GM18519 (cell line): Measurements from ENCODE around the gene BDNF.
A peak's percentile ranks its signal among the peaks of the same experiment; 100 is the strongest.

Source experiments
- ATAC-seq: cut with Tn5 transposase; IDR thresholded peaks from one replicate; pipeline ENCODE4 v1.9.1; 2021; ENCODE audit warnings: mild to moderate bottlenecking, moderate library complexity; ENCODE audit not compliant: unreplicated experiment, low FRiP score

BDNF gene

GRCh38 chr11:27707676-27708075 is 7.4 kb upstream of the BDNF start:
- no peak for ATAC-seq

DNA sequence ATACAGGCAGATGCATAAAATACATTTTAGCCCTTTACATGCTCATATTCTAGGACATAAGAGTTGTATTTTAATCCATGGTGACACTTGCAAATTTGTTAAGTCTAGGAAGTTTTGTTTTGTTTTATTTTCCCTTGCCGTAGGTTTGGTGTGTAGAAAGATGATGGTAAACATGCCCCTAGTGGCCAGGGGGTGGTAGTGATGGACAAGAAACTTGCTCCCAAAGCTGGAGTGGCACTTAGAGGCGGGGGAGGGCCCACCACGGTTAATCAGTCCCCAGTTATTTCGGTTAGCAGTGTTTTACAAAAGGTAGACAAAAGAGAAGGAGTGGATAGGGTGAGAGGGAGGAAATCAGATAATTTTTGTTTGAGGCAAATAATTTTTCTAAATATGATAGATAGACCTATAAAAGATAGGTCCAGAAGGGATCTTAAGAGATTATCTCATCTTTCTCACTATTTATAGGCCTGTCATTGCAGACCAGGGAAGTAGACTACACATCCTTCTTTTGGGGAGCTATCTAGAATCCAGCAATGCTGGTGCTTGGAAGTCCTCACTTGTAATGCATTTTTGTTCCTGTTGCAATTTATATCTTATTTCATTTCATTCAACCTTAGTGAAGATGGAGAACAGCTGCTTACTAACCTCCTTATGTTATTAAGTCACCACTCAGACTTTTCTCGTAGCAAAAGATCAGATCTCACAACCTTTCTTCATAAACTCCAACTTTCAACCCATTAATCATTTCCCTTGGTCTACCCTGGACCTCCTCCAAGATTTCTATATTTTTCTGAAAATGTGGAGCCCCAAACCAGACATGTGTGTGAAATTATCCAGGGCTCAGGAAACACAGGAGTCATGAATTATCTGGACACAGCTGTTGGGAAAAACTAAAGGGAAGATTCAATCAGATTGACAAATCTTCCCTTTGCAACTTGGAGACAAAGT is 5.9 kb upstream of the BDNF start:
- peak; percentile 69 for ATAC-seq

GRCh38 chr11:27703481-27703880 is 3.2 kb upstream of the BDNF start:
- no peak for ATAC-seq

DNA sequence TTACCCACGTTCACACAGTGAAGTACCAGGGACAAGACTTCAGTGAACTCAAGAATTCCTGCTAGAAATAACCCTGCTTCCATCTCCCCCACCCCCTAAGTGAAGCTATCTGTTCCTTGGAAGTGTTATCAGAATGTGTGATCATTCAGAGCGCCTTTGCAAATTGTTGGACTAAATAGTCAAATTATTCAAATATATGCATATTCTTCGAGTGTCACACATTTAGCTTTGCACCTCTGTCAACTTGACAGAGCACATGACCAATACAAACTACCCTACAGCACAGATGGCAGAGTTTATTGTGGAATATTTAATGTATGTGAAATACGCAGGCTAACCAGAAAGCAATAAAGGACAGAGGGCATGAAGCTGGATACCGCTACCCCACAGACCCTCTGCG is 2.6 kb upstream of the BDNF start:
- ATAC-seq: no peak

GRCh38 chr11:27701355-27702105 is 1.3 kb upstream of the BDNF start:
- no peak for ATAC-seq

DNA sequence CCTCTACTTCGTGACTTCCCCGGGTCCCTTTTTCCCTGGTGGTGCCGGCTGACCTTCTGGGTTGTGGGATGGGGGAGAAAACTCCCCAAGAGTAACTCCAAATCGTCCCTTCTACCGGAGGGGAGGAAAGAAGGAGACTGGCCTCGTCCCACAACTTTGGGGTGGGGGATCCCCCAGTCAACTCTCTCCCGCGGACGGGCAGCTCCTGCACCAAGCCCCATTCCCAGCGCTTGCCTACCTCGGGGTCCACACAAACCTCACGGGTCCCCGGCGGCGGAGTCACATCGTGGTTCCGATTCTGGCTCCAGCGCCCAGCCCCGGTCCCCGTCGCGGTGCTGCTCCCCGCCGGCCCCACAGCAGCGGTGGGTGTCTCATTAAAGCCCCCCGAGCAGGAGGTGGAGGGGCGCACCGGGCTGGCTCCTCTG is 317 bp downstream of the BDNF start:
- ATAC-seq: no peak

GRCh38 chr11:27699242-27699925 is 871 bp downstream of the BDNF start:
- ATAC-seq: no peak

GRCh38 chr11:27698872-27699241 is 1.4 kb downstream of the BDNF start:
- ATAC-seq: peak; percentile 60

DNA sequence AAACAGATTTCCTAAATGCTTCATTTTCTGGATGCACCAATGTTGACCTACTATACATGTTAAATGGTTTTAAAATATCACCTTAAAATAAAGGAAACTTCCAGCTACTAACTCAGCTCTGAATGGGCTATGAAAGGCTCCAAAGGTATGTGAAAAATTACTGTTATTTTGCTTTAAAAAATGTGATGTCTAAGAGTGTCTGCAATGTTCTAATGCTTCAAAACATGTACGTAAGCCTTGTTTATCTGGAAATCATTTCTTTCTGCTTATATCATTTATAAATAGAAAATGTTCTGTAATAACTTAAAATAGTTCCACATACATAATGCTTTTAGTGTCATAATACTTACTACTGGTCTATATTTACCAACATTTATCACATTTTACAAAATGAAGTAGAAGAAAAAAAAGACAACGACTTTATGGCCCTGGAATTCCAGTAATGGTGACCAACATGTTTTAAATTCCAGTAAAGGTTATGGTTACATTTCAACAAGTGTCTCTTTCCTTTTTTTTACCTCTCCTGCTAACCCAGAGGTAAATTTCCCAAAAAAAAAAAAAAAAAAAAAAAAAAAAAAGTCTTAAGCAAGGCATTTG is 2.5 kb downstream of the BDNF start:
- ATAC-seq: no peak

DNA sequence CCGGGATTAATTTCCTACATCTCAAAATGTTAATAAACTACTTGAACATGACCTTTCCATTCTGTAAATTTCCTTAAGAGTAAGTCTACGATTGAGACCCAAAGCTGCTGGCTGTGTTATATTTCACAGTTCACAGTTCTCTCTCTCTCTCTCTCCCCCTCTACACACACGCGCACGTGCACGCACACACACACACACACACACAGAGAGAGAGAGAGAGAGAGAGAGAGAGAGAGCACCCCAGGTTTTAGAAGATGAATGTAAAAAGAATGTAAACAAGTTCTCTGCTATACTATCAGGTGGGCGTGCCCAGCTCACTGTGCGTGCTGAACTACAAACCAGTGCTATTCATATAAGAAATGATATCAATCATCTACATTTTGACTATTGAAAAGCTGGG is 3.3 kb downstream of the BDNF start:
- no peak for ATAC-seq

DNA sequence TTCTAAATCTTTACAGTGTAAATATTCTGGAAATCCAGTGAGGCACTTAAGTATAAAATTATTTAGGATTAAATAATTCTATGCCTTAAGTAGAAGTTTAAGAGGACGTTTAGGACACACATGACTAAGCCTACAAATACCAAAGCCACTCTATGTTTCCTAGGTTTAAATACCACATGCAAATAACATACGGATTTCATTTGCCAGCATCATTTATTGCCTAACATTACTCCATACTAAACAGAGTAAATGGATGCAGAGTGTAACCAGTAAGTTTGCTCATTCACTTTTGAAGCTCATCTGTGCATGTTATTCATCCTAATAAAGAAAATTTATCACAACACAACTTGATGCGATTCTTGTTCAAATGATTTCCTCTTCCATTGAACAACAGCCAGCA is 4.1 kb downstream of the BDNF start:
- no peak for ATAC-seq

GRCh38 chr11:27694992-27695391 is 5.3 kb downstream of the BDNF start:
- ATAC-seq: no peak

GRCh38 chr11:27693398-27693797 is 6.9 kb downstream of the BDNF start:
- no peak for ATAC-seq

GRCh38 chr11:27692781-27693180 is 7.5 kb downstream of the BDNF start:
- ATAC-seq: no peak

GRCh38 chr11:27688076-27688475 is 12.2 kb downstream of the BDNF start:
- ATAC-seq: no peak

GRCh38 chr11:27681664-27682063 is 18.6 kb downstream of the BDNF start:
- ATAC-seq: no peak

- no peak for ATAC-seq
Measured at GRCh38 chr11:27679136-27680015, 20.9 kb downstream of the BDNF start.

DNA sequence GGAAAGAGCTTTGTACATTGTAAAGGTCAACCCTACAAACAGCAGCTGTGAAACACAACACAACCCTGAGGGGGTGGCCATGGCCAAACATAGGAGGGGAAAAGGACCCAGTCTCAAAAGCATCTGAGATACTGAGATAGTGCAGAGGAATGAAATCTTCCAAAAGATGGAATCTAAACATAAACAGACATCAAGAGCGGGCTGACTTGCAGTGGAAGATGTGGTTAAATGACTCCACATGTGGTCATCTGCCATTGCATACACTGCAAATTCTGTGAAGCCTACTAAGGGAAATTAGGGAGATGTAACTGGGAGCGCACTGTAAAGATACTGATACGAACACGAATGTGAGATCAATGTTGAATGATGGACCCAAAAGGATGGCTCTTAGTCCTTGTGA is 22.0 kb downstream of the BDNF start:
- ATAC-seq: no peak

DNA sequence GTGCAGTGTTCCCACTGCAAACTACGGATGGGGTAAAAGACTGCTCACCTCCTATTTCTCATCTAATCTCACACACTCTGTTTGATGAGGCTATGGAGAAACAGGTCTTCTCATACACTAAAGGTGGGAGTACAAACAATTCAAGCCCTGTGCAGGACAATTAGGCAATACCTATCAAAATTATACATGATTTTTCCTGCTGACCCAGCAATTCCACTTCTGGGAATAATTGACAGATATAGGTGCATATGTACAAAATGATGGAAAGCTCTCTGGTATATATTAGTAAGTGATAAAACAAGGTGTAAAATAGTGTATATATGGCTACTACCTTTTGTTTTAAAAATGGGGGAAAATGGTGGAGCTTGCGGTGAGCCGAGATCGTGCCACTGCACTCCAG is 23.1 kb downstream of the BDNF start:
- no peak for ATAC-seq
